MM.1S (cell line): Measurements from ENCODE around the gene NXPH1.

Source experiments
- DNase-seq: peaks from one replicate; pipeline ENCODE4 v3.0.0-alpha.2; 2015
- H2AFZ ChIP-seq: fragments of 300-600 bp; sonication (generic); 2 replicates; pipeline ENCODE4 v1.6.0; 2016; ENCODE audit warnings: antibody characterized with exemption, low read length
- H3F3A ChIP-seq: fragments of 300-600 bp; sonication (generic); 2 replicates; pipeline ENCODE4 v1.6.1; 2016; ENCODE audit warnings: mild to moderate bottlenecking, antibody characterized with exemption, low read length, moderate library complexity, mixed read lengths; ENCODE audit not compliant: insufficient read depth
- H3K27ac ChIP-seq: fragments of 300-600 bp; sonication (generic); 2 replicates; pipeline ENCODE4 v1.5.1; 2016; ENCODE audit warnings: mild to moderate bottlenecking, low read length
- H3K27me3 ChIP-seq: fragments of 300-600 bp; sonication (generic); replicated peaks from 2 replicates; pipeline ENCODE4 v1.6.0; 2016; ENCODE audit warnings: low read length; ENCODE audit not compliant: insufficient read depth
- H3K36me3 ChIP-seq: fragments of 300-600 bp; sonication (generic); replicated peaks from 2 replicates; pipeline ENCODE4 v1.6.1; 2016; ENCODE audit warnings: mild to moderate bottlenecking, low read length, mixed read lengths; ENCODE audit not compliant: insufficient read depth
- H3K4me1 ChIP-seq: fragments of 300-600 bp; sonication (generic); 2 replicates; pipeline ENCODE4 v1.6.1; 2016; ENCODE audit warnings: low read length, mixed read lengths
- H3K4me2 ChIP-seq: fragments of 300-600 bp; sonication (generic); 2 replicates; pipeline ENCODE4 v1.6.0; 2016; ENCODE audit warnings: low read depth, low read length
- H3K4me3 ChIP-seq: fragments of 300-600 bp; sonication (generic); 2 replicates; pipeline ENCODE4 v1.5.1; 2016; ENCODE audit warnings: low read length, mixed read lengths
- H3K79me2 ChIP-seq: fragments of 300-600 bp; sonication (generic); 2 replicates; pipeline ENCODE4 v1.6.1; 2016; ENCODE audit warnings: mixed run types, low read length, mixed read lengths
- H3K9ac ChIP-seq: fragments of 300-600 bp; sonication (generic); 2 replicates; pipeline ENCODE4 v1.6.1; 2016; ENCODE audit warnings: low read length, mixed read lengths
- H3K9me2 ChIP-seq: fragments of 300-600 bp; sonication (generic); replicated peaks from 2 replicates; pipeline ENCODE4 v1.6.1; 2016; ENCODE audit warnings: mild to moderate bottlenecking, low read length, mixed read lengths; ENCODE audit not compliant: insufficient read depth
- H3K9me3 ChIP-seq: fragments of 300-600 bp; sonication (generic); replicated peaks from 2 replicates; pipeline ENCODE4 v1.6.1; 2016; ENCODE audit warnings: mild to moderate bottlenecking, low read length, mixed read lengths; ENCODE audit not compliant: insufficient read depth
- H4K20me1 ChIP-seq: fragments of 300-600 bp; sonication (generic); 2 replicates; pipeline ENCODE4 v1.6.1; 2016; ENCODE audit warnings: mild to moderate bottlenecking, low read length, moderate library complexity, mixed read lengths; ENCODE audit not compliant: insufficient read depth
- CTCF ChIP-seq: fragments of 300-600 bp; sonication (generic); IDR thresholded peaks from 2 replicates; pipeline ENCODE4 v1.5.1; 2016; ENCODE audit warnings: antibody characterized with exemption, low read length, mixed read lengths
- EZH2 ChIP-seq: fragments of 300-600 bp; sonication (generic); optimal IDR thresholded peaks from 2 replicates; pipeline ENCODE3; 2017; ENCODE audit warnings: low read depth, mild to moderate bottlenecking, antibody characterized with exemption, low read length, mixed read lengths
- EZH2phosphoT487 ChIP-seq: fragments of 300-600 bp; sonication (generic); IDR thresholded peaks from 2 replicates; pipeline ENCODE4 v1.6.1; 2018; ENCODE audit warnings: antibody characterized with exemption, low read length

NXPH1 gene

GRCh38 chr7:8441106-8441965, 7.9 kb downstream of the NXPH1 start:
- H4K20me1 ChIP-seq, result no peaks in the 10 kb centered on the region
- H3K27ac ChIP-seq, result no peak overlapping the region
- H3K27me3 ChIP-seq, result no peaks in the 10 kb centered on the region
- 0 out of 2 replicates have a peak, but pooled peaks cover 5% of the 10 kb centered on the region for H3K4me1 ChIP-seq
- DNase-seq, result no peak
- no peak overlapping the region for H3K9ac ChIP-seq
- no peaks in the 10 kb centered on the region for H3K79me2 ChIP-seq
- H3K4me2 ChIP-seq, result no peak overlapping the region
- no peaks in the 10 kb centered on the region for H3F3A ChIP-seq
- TF ChIP-seq EZH2phosphoT487 (no peak), EZH2 (no peak), CTCF (no peak)
- H3K36me3 ChIP-seq, result no peaks in the 10 kb centered on the region
- H3K4me3 ChIP-seq, result no peak overlapping the region
- no peaks in the 10 kb centered on the region for H3K9me3 ChIP-seq
- H2AFZ ChIP-seq, result no peak overlapping the region
- H3K9me2 ChIP-seq, result no peaks in the 10 kb centered on the region

GRCh38 chr7:8442051-8442813, 8.8 kb downstream of the NXPH1 start:
- Histone ChIP-seq H3K9me3 (no peaks in the 10 kb centered on the region), H3K27me3 (no peaks in the 10 kb centered on the region), H3K79me2 (no peaks in the 10 kb centered on the region), H4K20me1 (no peaks in the 10 kb centered on the region), H3K27ac (no peak overlapping the region), H3K36me3 (no peaks in the 10 kb centered on the region), H3K4me2 (no peak overlapping the region), H3F3A (no peaks in the 10 kb centered on the region), H3K9ac (no peak overlapping the region), H3K9me2 (no peaks in the 10 kb centered on the region), H3K4me1 (no peaks in the 10 kb centered on the region), H3K4me3 (no peak overlapping the region), H2AFZ (no peak overlapping the region)
- TF ChIP-seq EZH2 (no peak), CTCF (no peak), EZH2phosphoT487 (no peak)
- DNase-seq, result no peak

GRCh38 chr7:8442814-8443304, 9.4 kb downstream of the NXPH1 start:
- no peaks in the 10 kb centered on the region for H3K9me3 ChIP-seq
- no peak overlapping the region for H3K4me2 ChIP-seq
- H3F3A ChIP-seq, result no peaks in the 10 kb centered on the region
- no peak overlapping the region for H3K4me3 ChIP-seq
- no peaks in the 10 kb centered on the region for H3K4me1 ChIP-seq
- H3K27ac ChIP-seq, result no peak overlapping the region
- H3K36me3 ChIP-seq, result no peaks in the 10 kb centered on the region
- H3K27me3 ChIP-seq, result no peaks in the 10 kb centered on the region
- H3K9me2 ChIP-seq, result no peaks in the 10 kb centered on the region
- no peak for DNase-seq
- H3K9ac ChIP-seq, result no peak overlapping the region
- H2AFZ ChIP-seq, result no peak overlapping the region
- H4K20me1 ChIP-seq, result no peaks in the 10 kb centered on the region
- no peaks in the 10 kb centered on the region for H3K79me2 ChIP-seq
- no peak for TF ChIP-seq EZH2phosphoT487
